Peyer's patch (tissue), 4 donors: ENCODE results near the gene MTFR2.

Experiments
- POLR2A ChIP-seq, 2 donors: fragments of 450-650 bp; IDR thresholded peaks; one replicate each; pipeline ENCODE4 v1.5.1; 2017; ENCODE audit warnings: antibody characterized with exemption in 2 of 2, mild to moderate bottlenecking in 2 of 2, moderate library complexity in 2 of 2
- TF ChIP-seq, protein P1 (sequence below), 6 experiments: fragments of 450-650 bp in 4 of 6; fragments of 200-600 bp in 2 of 6; sonication (generic) in 1 of 6; IDR thresholded peaks; one replicate each; pipeline ENCODE4 v1.5.1; 2017 to 2019; ENCODE audit warnings: antibody characterized with exemption in 6 of 6, mild to moderate bottlenecking in 3 of 6, moderate library complexity in 1 of 6

DNA sequence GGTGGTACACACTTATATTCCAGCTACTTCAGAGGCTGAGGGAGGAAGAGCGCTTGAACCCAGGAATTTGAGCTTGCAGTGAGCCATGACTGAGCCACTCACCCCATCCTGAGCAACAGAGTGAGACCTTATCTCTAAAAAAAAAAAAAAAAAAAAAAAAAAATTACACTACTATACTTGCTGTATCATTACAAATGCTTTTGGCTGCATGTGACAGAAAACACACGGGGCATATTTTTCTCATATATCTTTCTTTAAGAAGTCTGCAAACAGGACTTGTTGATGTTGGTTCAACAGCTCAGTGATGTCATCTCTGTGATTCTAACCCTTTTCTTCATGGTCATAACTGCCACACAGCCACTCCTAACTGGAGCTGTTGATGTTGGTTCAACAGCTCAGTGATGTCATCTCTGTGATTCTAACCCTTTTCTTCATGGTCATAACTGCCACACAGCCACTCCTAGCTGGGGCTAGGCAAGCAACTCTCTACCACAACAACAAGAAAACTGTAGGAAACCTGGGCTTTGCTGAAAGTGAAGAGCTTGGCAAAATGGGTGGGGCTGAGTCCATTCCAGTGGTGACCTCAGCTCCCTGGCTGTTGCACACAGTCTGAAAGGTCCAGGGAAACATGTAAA lies 19.8 kb downstream of the MTFR2 start:
- TF ChIP-seq POLR2A (IDR thresholded peaks at IDR 0.05) = no peak
- TF ChIP-seq, protein P1, sequence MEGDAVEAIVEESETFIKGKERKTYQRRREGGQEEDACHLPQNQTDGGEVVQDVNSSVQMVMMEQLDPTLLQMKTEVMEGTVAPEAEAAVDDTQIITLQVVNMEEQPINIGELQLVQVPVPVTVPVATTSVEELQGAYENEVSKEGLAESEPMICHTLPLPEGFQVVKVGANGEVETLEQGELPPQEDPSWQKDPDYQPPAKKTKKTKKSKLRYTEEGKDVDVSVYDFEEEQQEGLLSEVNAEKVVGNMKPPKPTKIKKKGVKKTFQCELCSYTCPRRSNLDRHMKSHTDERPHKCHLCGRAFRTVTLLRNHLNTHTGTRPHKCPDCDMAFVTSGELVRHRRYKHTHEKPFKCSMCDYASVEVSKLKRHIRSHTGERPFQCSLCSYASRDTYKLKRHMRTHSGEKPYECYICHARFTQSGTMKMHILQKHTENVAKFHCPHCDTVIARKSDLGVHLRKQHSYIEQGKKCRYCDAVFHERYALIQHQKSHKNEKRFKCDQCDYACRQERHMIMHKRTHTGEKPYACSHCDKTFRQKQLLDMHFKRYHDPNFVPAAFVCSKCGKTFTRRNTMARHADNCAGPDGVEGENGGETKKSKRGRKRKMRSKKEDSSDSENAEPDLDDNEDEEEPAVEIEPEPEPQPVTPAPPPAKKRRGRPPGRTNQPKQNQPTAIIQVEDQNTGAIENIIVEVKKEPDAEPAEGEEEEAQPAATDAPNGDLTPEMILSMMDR (IDR thresholded peaks at IDR 0.05) = no peak
